Hepatocyte (in vitro differentiated cells): ENCODE data around the gene TP63. TPM values are rescaled to one million over a fixed set of nuclear protein-coding genes. Genes with fewer than 3 reads are reported as not detected.

Experiments used
- DNase-seq: peaks from one replicate; pipeline ENCODE4 v3.0.0-alpha.2; 2016; ENCODE audit warnings: low spot score
- H2AFZ ChIP-seq: fragments of 200-600 bp; sonication (generic); 2 replicates; pipeline ENCODE4 v1.6.0; 2016; ENCODE audit warnings: antibody characterized with exemption, mild to moderate bottlenecking
- H3K27ac ChIP-seq: fragments of 200-600 bp; sonication (generic); 2 replicates; pipeline ENCODE4 v1.5.1; 2016; ENCODE audit warnings: mild to moderate bottlenecking
- H3K27me3 ChIP-seq: fragments of 200-600 bp; sonication (generic); 2 replicates; pipeline ENCODE4 v1.6.1; 2016
- H3K36me3 ChIP-seq: fragments of 200-600 bp; sonication (generic); replicated peaks from 2 replicates; pipeline ENCODE4 v1.5.1; 2016; ENCODE audit warnings: low read depth; ENCODE audit not compliant: insufficient read depth
- H3K4me1 ChIP-seq: fragments of 200-600 bp; sonication (generic); 2 replicates; pipeline ENCODE4 v1.5.1; 2016; ENCODE audit warnings: mild to moderate bottlenecking, moderate library complexity; ENCODE audit not compliant: insufficient read depth
- H3K4me2 ChIP-seq: fragments of 200-600 bp; sonication (generic); 2 replicates; pipeline ENCODE4 v1.6.0; 2016
- H3K4me3 ChIP-seq: fragments of 200-600 bp; sonication (generic); 2 replicates; pipeline ENCODE4 v1.5.1; 2016; ENCODE audit warnings: mild to moderate bottlenecking
- H3K79me2 ChIP-seq: fragments of 200-600 bp; sonication (generic); 2 replicates; pipeline ENCODE4 v1.6.0; 2017; ENCODE audit warnings: mild to moderate bottlenecking
- H3K9me2 ChIP-seq: fragments of 200-600 bp; sonication (generic); replicated peaks from 2 replicates; pipeline ENCODE4 v1.6.0; 2017; ENCODE audit warnings: mild to moderate bottlenecking; ENCODE audit not compliant: insufficient read depth
- H3K9me3 ChIP-seq: fragments of 200-600 bp; sonication (generic); 2 replicates; pipeline ENCODE4 v1.5.1; 2016; ENCODE audit warnings: low read depth, mild to moderate bottlenecking
- H4K20me1 ChIP-seq: fragments of 200-600 bp; sonication (generic); 2 replicates; pipeline ENCODE4 v1.6.0; 2016; ENCODE audit warnings: mild to moderate bottlenecking; ENCODE audit not compliant: insufficient read depth, poor library complexity, severe bottlenecking
- EZH2 ChIP-seq: fragments of 200-600 bp; sonication (generic); IDR thresholded peaks from 2 replicates; pipeline ENCODE4 v1.6.1; 2016; ENCODE audit warnings: antibody characterized with exemption, mild to moderate bottlenecking, borderline replicate concordance
- EZH2phosphoT487 ChIP-seq: fragments of 200-600 bp; sonication (generic); IDR thresholded peaks from one replicate; pipeline ENCODE4 v1.6.1; 2018; ENCODE audit warnings: antibody characterized with exemption, mild to moderate bottlenecking, low read depth, moderate library complexity; ENCODE audit not compliant: unreplicated experiment, severe bottlenecking
- WGBS: methylation state at CpG from one replicate; pipeline ENCODE4 v1.1.6; 2016; ENCODE audit warnings: low lambda C conversion rate; ENCODE audit errors: missing lambda C conversion rate; 5-methylcytosine and 5-hydroxymethylcytosine counted together
- polyA plus RNA-seq: library from polyadenylated mRNA; unstranded; fragments of >200 nt; fragmentation: Nextera tagmentation; extraction: Ambion mirVana; gene quantifications from 2 replicates; pipeline ENCODE4 v1.2.1, GENCODE V29; 2016
- total RNA-seq: library from RNA; depleted of rRNA; stranded (reverse); fragments of >200 nt; gene quantifications from 2 replicates; pipeline ENCODE4 v1.2.3, GENCODE V29; 2014
- TF ChIP-seq, protein P1 (sequence below): fragments of 200-600 bp; sonication (generic); IDR thresholded peaks from 2 replicates; pipeline ENCODE4 v1.5.1; 2016; ENCODE audit warnings: antibody characterized with exemption, mild to moderate bottlenecking; ENCODE audit not compliant: poor library complexity

Gene TP63
- total and polyA plus RNA-seq, 2 experiments from 2014 or later = 1.9 to 2.4 TPM

DNA sequence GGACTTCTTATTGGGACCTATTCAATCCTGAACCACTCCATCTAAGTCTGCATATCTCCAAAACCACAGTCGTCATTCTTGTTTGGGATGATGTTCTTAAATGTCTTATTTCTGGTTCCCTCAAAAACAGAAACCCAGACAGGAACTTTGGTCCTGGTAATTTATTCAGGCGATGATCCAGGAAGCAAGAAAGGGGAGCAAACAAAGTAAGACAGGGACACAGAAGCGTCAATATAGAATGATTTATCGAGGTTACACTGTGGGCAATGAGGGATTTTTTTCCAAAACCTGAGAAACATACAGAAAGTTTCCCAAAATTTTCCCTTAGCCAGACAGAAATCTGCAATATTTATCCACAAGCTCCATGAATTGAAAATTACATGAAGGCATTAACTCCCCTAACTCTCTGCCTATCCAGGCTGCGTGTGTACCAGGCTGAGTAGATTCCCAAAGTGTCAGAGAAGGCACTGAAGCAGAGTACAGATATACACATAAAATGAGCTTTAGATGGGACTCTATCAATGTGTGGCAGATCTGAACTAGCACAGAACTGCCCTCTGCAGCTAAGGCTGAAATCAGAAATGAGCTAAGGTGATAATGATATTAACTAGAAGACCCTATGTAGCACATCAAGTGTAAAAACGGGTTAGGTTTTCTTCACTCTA is 43.2 kb downstream of the TP63 start:
- Histone ChIP-seq H3K4me1 (no peaks in the 10 kb centered on the region), H3K4me2 (no peak overlapping the region), H3K27ac (no peak overlapping the region), H3K79me2 (no peaks in the 10 kb centered on the region), H2AFZ (no peak overlapping the region), H3K4me3 (no peak overlapping the region), H3K9me3 (peaks cover 8% of the 10 kb centered on the region), H4K20me1 (no peaks in the 10 kb centered on the region), H3K27me3 (no peaks in the 10 kb centered on the region), H3K36me3 (no peaks in the 10 kb centered on the region), H3K9me2 (no peaks in the 10 kb centered on the region)
- WGBS = 91% methylated on average over 6 of the region's 6 CpGs
- DNase-seq = no peak
- TF ChIP-seq, protein P1, sequence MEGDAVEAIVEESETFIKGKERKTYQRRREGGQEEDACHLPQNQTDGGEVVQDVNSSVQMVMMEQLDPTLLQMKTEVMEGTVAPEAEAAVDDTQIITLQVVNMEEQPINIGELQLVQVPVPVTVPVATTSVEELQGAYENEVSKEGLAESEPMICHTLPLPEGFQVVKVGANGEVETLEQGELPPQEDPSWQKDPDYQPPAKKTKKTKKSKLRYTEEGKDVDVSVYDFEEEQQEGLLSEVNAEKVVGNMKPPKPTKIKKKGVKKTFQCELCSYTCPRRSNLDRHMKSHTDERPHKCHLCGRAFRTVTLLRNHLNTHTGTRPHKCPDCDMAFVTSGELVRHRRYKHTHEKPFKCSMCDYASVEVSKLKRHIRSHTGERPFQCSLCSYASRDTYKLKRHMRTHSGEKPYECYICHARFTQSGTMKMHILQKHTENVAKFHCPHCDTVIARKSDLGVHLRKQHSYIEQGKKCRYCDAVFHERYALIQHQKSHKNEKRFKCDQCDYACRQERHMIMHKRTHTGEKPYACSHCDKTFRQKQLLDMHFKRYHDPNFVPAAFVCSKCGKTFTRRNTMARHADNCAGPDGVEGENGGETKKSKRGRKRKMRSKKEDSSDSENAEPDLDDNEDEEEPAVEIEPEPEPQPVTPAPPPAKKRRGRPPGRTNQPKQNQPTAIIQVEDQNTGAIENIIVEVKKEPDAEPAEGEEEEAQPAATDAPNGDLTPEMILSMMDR = no peak

DNA sequence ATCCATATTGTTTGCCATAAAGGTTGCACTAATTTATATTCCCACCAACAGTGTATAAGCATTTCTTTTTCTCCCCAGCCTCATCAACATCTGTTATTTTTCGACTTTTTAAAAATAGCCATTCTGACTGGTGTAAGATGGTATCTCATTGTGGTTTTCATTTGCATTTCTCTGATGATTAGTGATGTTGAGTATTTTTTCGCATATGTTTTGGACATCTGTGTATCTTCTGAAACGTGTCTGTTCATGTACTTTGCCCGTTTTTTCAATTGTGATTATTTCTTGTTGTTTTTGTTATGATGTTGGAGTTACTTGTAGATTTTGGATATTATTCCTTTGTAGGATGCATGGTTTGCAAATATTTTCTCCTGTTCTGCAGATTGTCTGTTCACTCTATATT is 46.5 kb downstream of the TP63 start:
- H3K4me2 ChIP-seq = no peak overlapping the region
- H3K27ac ChIP-seq = no peak overlapping the region
- H4K20me1 ChIP-seq = no peaks in the 10 kb centered on the region
- TF ChIP-seq, protein P1 = no peak
- TF ChIP-seq EZH2phosphoT487 (no peak), EZH2 (no peak)
- no peaks in the 10 kb centered on the region for H3K9me2 ChIP-seq
- no peak overlapping the region for H2AFZ ChIP-seq
- H3K4me3 ChIP-seq = no peak overlapping the region
- H3K27me3 ChIP-seq = no peaks in the 10 kb centered on the region
- WGBS = 84% methylated on average over 4 of the region's 4 CpGs
- no peaks in the 10 kb centered on the region for H3K79me2 ChIP-seq
- H3K9me3 ChIP-seq = peaks cover 8% of the 10 kb centered on the region
- no peaks in the 10 kb centered on the region for H3K4me1 ChIP-seq
- DNase-seq = no peak
- H3K36me3 ChIP-seq = no peaks in the 10 kb centered on the region

DNA sequence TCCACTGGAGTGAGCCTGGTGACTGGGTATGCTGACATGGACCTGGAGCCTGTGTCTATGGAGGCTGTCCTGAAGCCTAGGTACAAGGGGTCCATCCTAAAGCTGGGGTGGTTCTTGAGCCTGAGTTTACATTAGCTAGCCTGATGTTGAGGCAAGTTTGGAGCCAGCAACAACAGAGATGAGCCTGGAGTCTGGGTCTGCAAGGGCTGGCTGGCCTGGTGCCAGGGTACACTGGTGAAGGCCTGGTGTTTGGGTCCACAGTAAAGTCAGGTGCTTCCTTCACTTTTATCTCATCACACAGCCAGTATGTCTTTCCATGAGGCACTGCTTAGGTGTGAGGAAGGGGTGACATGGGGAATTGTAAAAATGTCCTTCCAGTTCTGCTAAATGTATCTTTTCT is 49.5 kb downstream of the TP63 start:
- H3K27ac ChIP-seq = no peak overlapping the region
- H2AFZ ChIP-seq = no peak overlapping the region
- H3K9me3 ChIP-seq = peaks cover 8% of the 10 kb centered on the region

More for the DNA sequence above, 49.5 kb downstream of the TP63 start:
- no peak overlapping the region for H3K4me2 ChIP-seq
- TF ChIP-seq EZH2 = no peak
- TF ChIP-seq, protein P1 = no peak
- no peak for TF ChIP-seq EZH2phosphoT487
- H3K36me3 ChIP-seq = no peaks in the 10 kb centered on the region
- no peaks in the 10 kb centered on the region for H3K27me3 ChIP-seq
- no peaks in the 10 kb centered on the region for H3K9me2 ChIP-seq
- H4K20me1 ChIP-seq = no peaks in the 10 kb centered on the region
- no peak for DNase-seq
- H3K4me3 ChIP-seq = no peak overlapping the region
- H3K79me2 ChIP-seq = no peaks in the 10 kb centered on the region
- no peaks in the 10 kb centered on the region for H3K4me1 ChIP-seq
